ENCODE data around the gene MTAP. TPM values are rescaled to one million over a fixed set of nuclear protein-coding genes. Genes with fewer than 3 reads are reported as not detected.

Gene MTAP
- total and polyA plus RNA-seq, 2 of the 13 experiments (the other 11 are each of a cell fraction or from before 2014, with no cell fraction given), result 16.7 to 51.2 TPM

DNA sequence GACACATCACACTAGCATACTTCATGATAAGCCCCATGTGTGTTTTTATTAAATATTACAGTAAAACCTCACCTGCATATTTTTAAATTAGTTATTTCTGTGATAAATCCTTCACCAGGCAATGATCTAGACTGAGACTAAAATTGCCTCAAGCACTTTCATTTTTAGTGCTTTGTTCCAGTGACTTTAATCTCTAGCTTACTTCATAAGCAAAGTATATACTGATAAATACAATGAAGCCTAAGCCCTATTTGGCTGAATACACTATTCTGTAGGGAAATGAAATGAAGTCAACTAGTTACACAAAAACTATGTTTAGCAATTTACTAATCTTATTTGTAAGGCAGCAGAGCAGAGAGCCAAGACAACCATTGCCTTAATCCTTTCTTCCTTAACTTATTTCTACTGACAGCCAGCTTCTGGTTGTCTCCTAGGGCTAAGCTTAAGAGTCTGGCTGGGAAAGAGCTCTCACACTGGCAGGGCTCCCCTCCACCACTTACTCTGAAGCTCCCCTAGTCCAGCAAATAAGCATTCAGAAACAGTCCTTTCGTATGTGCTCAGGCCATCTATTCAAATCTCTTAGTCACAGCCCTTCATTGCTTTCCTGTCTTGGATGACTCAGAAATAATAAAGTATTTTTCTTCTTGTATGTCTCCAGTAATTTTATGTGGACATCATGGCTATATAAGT, 31.4 kb upstream of the MTAP start:
- in situ Hi-C loops (cut with HindIII; ENCODE audit: extremely low pct_ligation_motif_present, low pct_unique_long_range_greater_than_20kb), result no loop called here
- H4K20me1 ChIP-seq (ENCODE audit: insufficient read depth, low read length), result no peaks in the 10 kb centered on the region
- FAIRE-seq (no peak), DNase-seq (ENCODE audit: low spot score) (no peak), ATAC-seq (no peak)
- 0 out of 2 replicates have a peak, but pooled peaks cover 2% of the 10 kb centered on the region for H3K4me1 ChIP-seq (ENCODE audit: insufficient read depth, low read length)
- H3K79me2 ChIP-seq (ENCODE audit: insufficient read depth, low read length), result no peaks in the 10 kb centered on the region
- no TSS peak for BruUV-seq (replicated peaks)
- no peak overlapping the region for H3K4me2 ChIP-seq (ENCODE audit: low read depth, low read length)
- 6% methylated on average over 1 of the region's 1 CpG for WGBS (ENCODE audit: low lambda C conversion rate)
- CTCF ChIA-PET (ENCODE audit: low intra/inter-chr PET ratio, low total read pairs), result no interaction called here
- no peak overlapping the region for H3K9ac ChIP-seq (ENCODE audit: insufficient read depth, low read depth, low read length)
- POLR2A ChIA-PET, result no interaction called here
- no peaks in the 10 kb centered on the region for H3K9me3 ChIP-seq (ENCODE audit: low read length)
- no peaks in the 10 kb centered on the region for H3K36me3 ChIP-seq (replicated peaks in 1 of 2; ENCODE audit: control insufficient read depth in 1 of 2, insufficient read depth in 2 of 2, low read length in 2 of 2)
- H3K4me3 ChIP-seq (replicated peaks in 1 of 3; ENCODE audit: insufficient read depth in 1 of 3, low read depth in 2 of 3, low read length in 3 of 3), result no peak overlapping the region
- no peaks in the 10 kb centered on the region for H3K27me3 ChIP-seq (ENCODE audit: control insufficient read depth in 1 of 2, insufficient read depth in 2 of 2, low read length in 2 of 2)
- H2AFZ ChIP-seq (ENCODE audit: low read length), result no peak overlapping the region
- intact Hi-C loops (cut with micrococcal nuclease; ENCODE audit: unreplicated experiment), result no loop called here
- no peak overlapping the region for H3K27ac ChIP-seq (ENCODE audit: extremely low read length, insufficient read depth, low read length)
- TF ChIP-seq MTA1 (CRISPR knock-in tag; IDR thresholded peaks at IDR 0.05; ENCODE audit: borderline replicate concordance) (no peak), NFYB (CRISPR knock-in tag; IDR thresholded peaks at IDR 0.05) (no peak), ZNF678 (CRISPR knock-in tag; IDR thresholded peaks at IDR 0.05) (no peak), ZKSCAN5 (CRISPR knock-in tag; IDR thresholded peaks at IDR 0.05) (no peak), ARHGAP35 (CRISPR knock-in tag; IDR thresholded peaks at IDR 0.05; ENCODE audit: borderline replicate concordance) (no peak), ZNF776 (CRISPR knock-in tag; IDR thresholded peaks at IDR 0.05) (no peak), KMT2B (CRISPR knock-in tag; IDR thresholded peaks at IDR 0.05) (no peak), RBFOX2 (IDR thresholded peaks at IDR 0.05; ENCODE audit: low read depth, low read length) (no peak)
- TF ChIP-seq, protein P1, sequence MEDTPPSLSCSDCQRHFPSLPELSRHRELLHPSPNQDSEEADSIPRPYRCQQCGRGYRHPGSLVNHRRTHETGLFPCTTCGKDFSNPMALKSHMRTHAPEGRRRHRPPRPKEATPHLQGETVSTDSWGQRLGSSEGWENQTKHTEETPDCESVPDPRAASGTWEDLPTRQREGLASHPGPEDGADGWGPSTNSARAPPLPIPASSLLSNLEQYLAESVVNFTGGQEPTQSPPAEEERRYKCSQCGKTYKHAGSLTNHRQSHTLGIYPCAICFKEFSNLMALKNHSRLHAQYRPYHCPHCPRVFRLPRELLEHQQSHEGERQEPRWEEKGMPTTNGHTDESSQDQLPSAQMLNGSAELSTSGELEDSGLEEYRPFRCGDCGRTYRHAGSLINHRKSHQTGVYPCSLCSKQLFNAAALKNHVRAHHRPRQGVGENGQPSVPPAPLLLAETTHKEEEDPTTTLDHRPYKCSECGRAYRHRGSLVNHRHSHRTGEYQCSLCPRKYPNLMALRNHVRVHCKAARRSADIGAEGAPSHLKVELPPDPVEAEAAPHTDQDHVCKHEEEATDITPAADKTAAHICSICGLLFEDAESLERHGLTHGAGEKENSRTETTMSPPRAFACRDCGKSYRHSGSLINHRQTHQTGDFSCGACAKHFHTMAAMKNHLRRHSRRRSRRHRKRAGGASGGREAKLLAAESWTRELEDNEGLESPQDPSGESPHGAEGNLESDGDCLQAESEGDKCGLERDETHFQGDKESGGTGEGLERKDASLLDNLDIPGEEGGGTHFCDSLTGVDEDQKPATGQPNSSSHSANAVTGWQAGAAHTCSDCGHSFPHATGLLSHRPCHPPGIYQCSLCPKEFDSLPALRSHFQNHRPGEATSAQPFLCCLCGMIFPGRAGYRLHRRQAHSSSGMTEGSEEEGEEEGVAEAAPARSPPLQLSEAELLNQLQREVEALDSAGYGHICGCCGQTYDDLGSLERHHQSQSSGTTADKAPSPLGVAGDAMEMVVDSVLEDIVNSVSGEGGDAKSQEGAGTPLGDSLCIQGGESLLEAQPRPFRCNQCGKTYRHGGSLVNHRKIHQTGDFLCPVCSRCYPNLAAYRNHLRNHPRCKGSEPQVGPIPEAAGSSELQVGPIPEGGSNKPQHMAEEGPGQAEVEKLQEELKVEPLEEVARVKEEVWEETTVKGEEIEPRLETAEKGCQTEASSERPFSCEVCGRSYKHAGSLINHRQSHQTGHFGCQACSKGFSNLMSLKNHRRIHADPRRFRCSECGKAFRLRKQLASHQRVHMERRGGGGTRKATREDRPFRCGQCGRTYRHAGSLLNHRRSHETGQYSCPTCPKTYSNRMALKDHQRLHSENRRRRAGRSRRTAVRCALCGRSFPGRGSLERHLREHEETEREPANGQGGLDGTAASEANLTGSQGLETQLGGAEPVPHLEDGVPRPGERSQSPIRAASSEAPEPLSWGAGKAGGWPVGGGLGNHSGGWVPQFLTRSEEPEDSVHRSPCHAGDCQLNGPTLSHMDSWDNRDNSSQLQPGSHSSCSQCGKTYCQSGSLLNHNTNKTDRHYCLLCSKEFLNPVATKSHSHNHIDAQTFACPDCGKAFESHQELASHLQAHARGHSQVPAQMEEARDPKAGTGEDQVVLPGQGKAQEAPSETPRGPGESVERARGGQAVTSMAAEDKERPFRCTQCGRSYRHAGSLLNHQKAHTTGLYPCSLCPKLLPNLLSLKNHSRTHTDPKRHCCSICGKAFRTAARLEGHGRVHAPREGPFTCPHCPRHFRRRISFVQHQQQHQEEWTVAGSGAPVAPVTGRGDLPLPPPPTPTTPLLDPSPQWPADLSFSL (CRISPR knock-in tag; IDR thresholded peaks at IDR 0.05), result no peak
- TF ChIP-seq, protein P2, sequence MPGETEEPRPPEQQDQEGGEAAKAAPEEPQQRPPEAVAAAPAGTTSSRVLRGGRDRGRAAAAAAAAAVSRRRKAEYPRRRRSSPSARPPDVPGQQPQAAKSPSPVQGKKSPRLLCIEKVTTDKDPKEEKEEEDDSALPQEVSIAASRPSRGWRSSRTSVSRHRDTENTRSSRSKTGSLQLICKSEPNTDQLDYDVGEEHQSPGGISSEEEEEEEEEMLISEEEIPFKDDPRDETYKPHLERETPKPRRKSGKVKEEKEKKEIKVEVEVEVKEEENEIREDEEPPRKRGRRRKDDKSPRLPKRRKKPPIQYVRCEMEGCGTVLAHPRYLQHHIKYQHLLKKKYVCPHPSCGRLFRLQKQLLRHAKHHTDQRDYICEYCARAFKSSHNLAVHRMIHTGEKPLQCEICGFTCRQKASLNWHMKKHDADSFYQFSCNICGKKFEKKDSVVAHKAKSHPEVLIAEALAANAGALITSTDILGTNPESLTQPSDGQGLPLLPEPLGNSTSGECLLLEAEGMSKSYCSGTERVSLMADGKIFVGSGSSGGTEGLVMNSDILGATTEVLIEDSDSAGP (CRISPR knock-in tag; IDR thresholded peaks at IDR 0.05; ENCODE audit: borderline replicate concordance), result no peak
- TF ChIP-seq, protein P3, sequence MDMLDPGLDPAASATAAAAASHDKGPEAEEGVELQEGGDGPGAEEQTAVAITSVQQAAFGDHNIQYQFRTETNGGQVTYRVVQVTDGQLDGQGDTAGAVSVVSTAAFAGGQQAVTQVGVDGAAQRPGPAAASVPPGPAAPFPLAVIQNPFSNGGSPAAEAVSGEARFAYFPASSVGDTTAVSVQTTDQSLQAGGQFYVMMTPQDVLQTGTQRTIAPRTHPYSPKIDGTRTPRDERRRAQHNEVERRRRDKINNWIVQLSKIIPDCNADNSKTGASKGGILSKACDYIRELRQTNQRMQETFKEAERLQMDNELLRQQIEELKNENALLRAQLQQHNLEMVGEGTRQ (IDR thresholded peaks at IDR 0.05; ENCODE audit: low read depth, low read length), result no peak
- TF ChIP-seq, protein P3 (CRISPR knock-in tag; IDR thresholded peaks at IDR 0.05; ENCODE audit: borderline replicate concordance), result no peak
- TF ChIP-seq, protein P4, sequence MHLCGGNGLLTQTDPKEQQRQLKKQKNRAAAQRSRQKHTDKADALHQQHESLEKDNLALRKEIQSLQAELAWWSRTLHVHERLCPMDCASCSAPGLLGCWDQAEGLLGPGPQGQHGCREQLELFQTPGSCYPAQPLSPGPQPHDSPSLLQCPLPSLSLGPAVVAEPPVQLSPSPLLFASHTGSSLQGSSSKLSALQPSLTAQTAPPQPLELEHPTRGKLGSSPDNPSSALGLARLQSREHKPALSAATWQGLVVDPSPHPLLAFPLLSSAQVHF (CRISPR knock-in tag; IDR thresholded peaks at IDR 0.05), result no peak
